ENCODE data around the gene SEC24A. TPM values are rescaled to one million over a fixed set of nuclear protein-coding genes. Genes with fewer than 3 reads are reported as not detected.
"Not testable (repeated sequence)": the region's sequence is repeated elsewhere in the genome, so short reads cannot be mapped to it uniquely, and the experiment has no call there.

Gene SEC24A
- total RNA-seq, 2 donors from 2014 or later: 29.9 to 45.4 TPM

- H3K27me3 ChIP-seq: no peaks in the 10 kb centered on the region
- no peak for DNase-seq
- H3K9ac ChIP-seq (ENCODE audit: low read depth in 2 of 2, low read length in 2 of 2): no peak overlapping the region
- H3K9me3 ChIP-seq: no peaks in the 10 kb centered on the region
- H3K36me3 ChIP-seq: no peaks in the 10 kb centered on the region
- intact Hi-C loops (cut with DNase I): no loop called here
- TF ChIP-seq, protein P1, sequence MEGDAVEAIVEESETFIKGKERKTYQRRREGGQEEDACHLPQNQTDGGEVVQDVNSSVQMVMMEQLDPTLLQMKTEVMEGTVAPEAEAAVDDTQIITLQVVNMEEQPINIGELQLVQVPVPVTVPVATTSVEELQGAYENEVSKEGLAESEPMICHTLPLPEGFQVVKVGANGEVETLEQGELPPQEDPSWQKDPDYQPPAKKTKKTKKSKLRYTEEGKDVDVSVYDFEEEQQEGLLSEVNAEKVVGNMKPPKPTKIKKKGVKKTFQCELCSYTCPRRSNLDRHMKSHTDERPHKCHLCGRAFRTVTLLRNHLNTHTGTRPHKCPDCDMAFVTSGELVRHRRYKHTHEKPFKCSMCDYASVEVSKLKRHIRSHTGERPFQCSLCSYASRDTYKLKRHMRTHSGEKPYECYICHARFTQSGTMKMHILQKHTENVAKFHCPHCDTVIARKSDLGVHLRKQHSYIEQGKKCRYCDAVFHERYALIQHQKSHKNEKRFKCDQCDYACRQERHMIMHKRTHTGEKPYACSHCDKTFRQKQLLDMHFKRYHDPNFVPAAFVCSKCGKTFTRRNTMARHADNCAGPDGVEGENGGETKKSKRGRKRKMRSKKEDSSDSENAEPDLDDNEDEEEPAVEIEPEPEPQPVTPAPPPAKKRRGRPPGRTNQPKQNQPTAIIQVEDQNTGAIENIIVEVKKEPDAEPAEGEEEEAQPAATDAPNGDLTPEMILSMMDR (IDR thresholded peaks at IDR 0.05): no peak
- no peaks in the 10 kb centered on the region for H3K4me1 ChIP-seq
- no peak overlapping the region for H3K27ac ChIP-seq
- no peak overlapping the region for H3K4me3 ChIP-seq
These were observed 28.0 kb upstream of the SEC24A start for GRCh38 chr5:134620634-134621033.

DNA sequence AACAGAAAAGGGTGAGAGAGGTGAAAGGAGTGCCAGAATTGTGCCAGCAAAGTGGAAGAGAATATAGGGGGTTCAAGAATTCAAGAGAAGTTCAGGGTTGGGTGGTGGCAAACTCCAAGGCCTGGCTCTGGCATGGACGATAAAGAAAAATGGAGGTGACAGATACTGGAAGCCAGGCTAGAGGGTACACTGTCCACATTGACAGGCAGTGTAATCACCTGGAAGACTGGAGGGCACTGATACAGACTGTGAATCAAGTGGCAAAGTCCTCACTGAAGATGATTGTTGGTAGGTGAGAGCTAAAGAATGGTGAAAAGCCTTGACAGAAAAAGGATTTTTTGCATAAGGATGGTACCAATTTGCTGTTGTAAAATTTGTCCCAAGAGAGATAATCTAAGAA lies 23.0 kb upstream of the SEC24A start:
- Histone ChIP-seq H3K4me1 (no peaks in the 10 kb centered on the region), H3K9ac (ENCODE audit: low read depth in 2 of 2, low read length in 2 of 2) (no peak overlapping the region), H3K27ac (peak overlapping the region; percentile 76), H3K36me3 (no peaks in the 10 kb centered on the region), H3K4me3 (no peak overlapping the region), H3K27me3 (no peaks in the 10 kb centered on the region), H3K9me3 (no peaks in the 10 kb centered on the region)
- TF ChIP-seq, protein P1 (IDR thresholded peaks at IDR 0.05): no peak
- DNase-seq: no peak
- intact Hi-C loops (cut with DNase I): no loop called here

- intact Hi-C loops (cut with DNase I): no loop called here
- no peaks in the 10 kb centered on the region for H3K9me3 ChIP-seq
- H3K27me3 ChIP-seq: no peaks in the 10 kb centered on the region
- no peaks in the 10 kb centered on the region for H3K36me3 ChIP-seq
- TF ChIP-seq, protein P1 (IDR thresholded peaks at IDR 0.05): no peak
- no peaks in the 10 kb centered on the region for H3K4me1 ChIP-seq
- peak overlapping the region; percentile 76 for H3K27ac ChIP-seq
- DNase-seq: no peak
- no peak overlapping the region for H3K4me3 ChIP-seq
- H3K9ac ChIP-seq (ENCODE audit: low read depth in 2 of 2, low read length in 2 of 2): no peak overlapping the region
These were observed 22.1 kb upstream of the SEC24A start for GRCh38 chr5:134626369-134627014.

DNA sequence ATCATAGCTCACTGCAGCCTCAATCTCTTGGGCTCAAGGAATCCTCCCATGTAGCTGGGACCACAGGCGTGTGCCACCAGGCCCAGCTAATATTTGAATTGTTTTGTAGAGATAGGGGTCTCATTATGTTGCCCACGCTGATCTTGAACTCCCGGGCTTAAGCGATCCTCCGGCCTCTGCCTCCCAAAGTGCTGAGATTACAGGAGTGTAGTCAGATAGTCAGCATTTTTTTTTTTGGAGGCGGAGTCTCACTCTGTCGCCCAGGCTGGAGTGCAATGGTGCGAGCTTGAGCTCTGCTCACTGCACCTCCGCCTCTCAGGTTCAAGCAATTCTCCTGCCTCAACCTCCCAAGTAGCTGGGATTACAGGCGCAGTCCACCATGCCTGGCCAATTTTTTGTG lies 14.4 kb upstream of the SEC24A start:
- intact Hi-C loops (cut with DNase I): no loop called here
- TF ChIP-seq, protein P1 (IDR thresholded peaks at IDR 0.05): no peak
- no peak for DNase-seq

DNA sequence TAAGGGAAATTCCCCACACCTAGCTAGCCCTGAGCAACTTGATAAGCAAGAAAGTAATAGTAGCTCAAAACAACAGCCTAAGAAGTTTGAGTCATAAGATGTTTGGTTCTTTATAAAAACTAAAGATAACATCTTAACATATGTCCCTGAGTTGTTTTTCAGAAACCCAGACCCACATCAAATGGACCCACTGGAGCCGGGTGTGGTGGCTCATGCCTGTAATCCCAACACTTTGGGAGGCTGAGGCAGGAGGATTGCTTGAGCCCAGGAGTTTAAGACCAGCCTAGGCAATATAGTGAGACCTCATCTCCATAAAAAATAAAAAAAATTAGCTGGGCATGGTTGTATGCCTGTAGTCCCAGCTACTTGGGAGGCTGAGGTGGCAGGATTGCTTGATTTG lies 13.2 kb upstream of the SEC24A start:
- H3K27ac ChIP-seq; H3K4me3 ChIP-seq; H3K9me3 ChIP-seq; H3K9ac ChIP-seq (ENCODE audit: low read depth in 2 of 2, low read length in 2 of 2); intact Hi-C loops (cut with DNase I); DNase-seq; H3K4me1 ChIP-seq; H3K36me3 ChIP-seq; H3K27me3 ChIP-seq: not testable (repeated sequence)

More for the DNA sequence above, 14.4 kb upstream of the SEC24A start:
- H3K27me3 ChIP-seq: no peaks in the 10 kb centered on the region
- H3K9ac ChIP-seq (ENCODE audit: low read depth in 2 of 2, low read length in 2 of 2): no peak overlapping the region
- H3K27ac ChIP-seq: no peak overlapping the region
- H3K36me3 ChIP-seq: no peaks in the 10 kb centered on the region
- no peaks in the 10 kb centered on the region for H3K9me3 ChIP-seq
- no peaks in the 10 kb centered on the region for H3K4me1 ChIP-seq
- no peak overlapping the region for H3K4me3 ChIP-seq

DNA sequence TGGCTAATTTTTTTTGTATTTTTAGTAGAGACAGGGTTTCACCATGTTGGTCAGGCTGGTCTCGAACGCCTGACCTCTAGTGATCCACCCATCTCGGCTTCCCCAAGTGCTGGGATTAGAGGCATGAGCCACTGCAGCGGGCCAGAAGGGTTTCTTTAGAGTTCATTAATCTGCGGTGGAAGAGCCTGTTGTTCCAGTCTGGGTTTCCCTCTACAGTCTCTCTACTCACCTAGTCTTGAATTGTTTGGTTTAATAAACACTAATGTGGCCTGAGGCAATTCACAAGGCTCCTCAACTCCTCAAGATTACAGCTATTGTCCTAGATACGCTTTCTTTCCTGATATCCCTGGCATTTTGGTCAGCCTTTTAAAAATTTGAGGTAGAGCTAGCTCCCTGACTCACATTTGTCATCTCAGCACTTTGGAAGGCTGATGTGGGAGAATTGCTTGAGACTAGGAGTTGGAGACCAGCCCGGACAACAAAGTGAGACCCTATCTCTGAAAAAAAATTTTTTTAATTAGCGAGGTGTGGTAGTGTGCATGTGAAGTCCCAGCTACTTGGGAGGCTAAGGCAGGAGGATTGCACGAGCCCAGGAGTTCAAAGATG lies 11.4 kb upstream of the SEC24A start:
- no peak for DNase-seq
- Histone ChIP-seq H3K27ac (no peak overlapping the region), H3K4me1 (no peaks in the 10 kb centered on the region), H3K9me3 (no peaks in the 10 kb centered on the region), H3K27me3 (no peaks in the 10 kb centered on the region), H3K36me3 (no peaks in the 10 kb centered on the region), H3K9ac (ENCODE audit: low read depth in 2 of 2, low read length in 2 of 2) (no peak overlapping the region), H3K4me3 (no peak overlapping the region)
- intact Hi-C loops (cut with DNase I): no loop called here
- TF ChIP-seq, protein P1 (IDR thresholded peaks at IDR 0.05): no peak
